ENCODE results near the gene CBLN3.

- TF ChIP-seq CTCF (IDR thresholded peaks at IDR 0.05) (no peak), POLR2AphosphoS5 (IDR thresholded peaks at IDR 0.05) (no peak), EP300 (IDR thresholded peaks at IDR 0.05; ENCODE audit: low read depth) (no peak), POLR2A (IDR thresholded peaks at IDR 0.05) (no peak)
Measured at GRCh38 chr14:24401810-24402702, 27.4 kb downstream of the CBLN3 start.
